Measurements from ENCODE around the gene CDK6.

DNA sequence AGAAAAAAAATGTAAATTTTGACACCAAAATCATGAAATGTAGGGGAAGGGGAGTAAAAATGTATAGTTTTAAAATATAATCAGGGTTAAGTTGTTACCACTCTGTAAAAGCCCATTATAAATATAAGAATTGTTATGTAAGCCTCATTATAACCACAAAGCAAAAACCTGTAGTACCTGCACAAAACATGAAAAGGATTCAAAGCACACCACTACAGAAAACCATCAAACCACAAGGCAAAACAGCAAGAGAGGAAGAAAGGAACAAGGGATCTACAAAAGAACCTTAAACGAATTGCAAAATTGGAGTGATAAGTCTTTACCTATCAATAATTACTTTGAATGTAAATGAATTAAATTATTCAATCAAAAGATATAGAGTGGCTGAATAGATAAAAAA is 41.0 kb upstream of the CDK6 start:
- TF ChIP-seq, protein P1, sequence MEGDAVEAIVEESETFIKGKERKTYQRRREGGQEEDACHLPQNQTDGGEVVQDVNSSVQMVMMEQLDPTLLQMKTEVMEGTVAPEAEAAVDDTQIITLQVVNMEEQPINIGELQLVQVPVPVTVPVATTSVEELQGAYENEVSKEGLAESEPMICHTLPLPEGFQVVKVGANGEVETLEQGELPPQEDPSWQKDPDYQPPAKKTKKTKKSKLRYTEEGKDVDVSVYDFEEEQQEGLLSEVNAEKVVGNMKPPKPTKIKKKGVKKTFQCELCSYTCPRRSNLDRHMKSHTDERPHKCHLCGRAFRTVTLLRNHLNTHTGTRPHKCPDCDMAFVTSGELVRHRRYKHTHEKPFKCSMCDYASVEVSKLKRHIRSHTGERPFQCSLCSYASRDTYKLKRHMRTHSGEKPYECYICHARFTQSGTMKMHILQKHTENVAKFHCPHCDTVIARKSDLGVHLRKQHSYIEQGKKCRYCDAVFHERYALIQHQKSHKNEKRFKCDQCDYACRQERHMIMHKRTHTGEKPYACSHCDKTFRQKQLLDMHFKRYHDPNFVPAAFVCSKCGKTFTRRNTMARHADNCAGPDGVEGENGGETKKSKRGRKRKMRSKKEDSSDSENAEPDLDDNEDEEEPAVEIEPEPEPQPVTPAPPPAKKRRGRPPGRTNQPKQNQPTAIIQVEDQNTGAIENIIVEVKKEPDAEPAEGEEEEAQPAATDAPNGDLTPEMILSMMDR (IDR thresholded peaks at IDR 0.05; ENCODE audit: low read depth, low read length), result no peak
- TF ChIP-seq MYC (IDR thresholded peaks at IDR 0.05; ENCODE audit: low read depth, low read length), result no peak

Measured in NB4 (cell line).